Ramos (cell line): ENCODE measurements around the gene C2orf76.
"Not testable (repeated sequence)": the region's sequence is repeated elsewhere in the genome, so short reads cannot be mapped to it uniquely, and the experiment has no call there.

Experiments
- in situ Hi-C: fragments of 300-500 bp; cut with MboI; formaldehyde crosslinking; loops from one replicate; pipeline ENCODE4 v1.14.3; 2022; ENCODE audit warnings: low sequenced_read_pairs; ENCODE audit not compliant: unreplicated experiment

The C2orf76 gene

GRCh38 chr2:119278946-119279345 is 87.7 kb downstream of the C2orf76 start:
- in situ Hi-C loops, result no loop called here

- in situ Hi-C loops, result not testable (repeated sequence)
Observed at GRCh38 chr2:119278385-119278784, 88.2 kb downstream of the C2orf76 start.

GRCh38 chr2:119276864-119277263 is 89.8 kb downstream of the C2orf76 start:
- in situ Hi-C loops, result no loop called here

GRCh38 chr2:119267604-119268003 is 99.0 kb downstream of the C2orf76 start:
- in situ Hi-C loops, result no loop called here

- in situ Hi-C loops, result no loop called here
Observed at GRCh38 chr2:119266091-119266589, 100.5 kb downstream of the C2orf76 start.

GRCh38 chr2:119265693-119266066 is 101.0 kb downstream of the C2orf76 start:
- in situ Hi-C loops, result no loop called here

GRCh38 chr2:119264781-119265692 is 101.6 kb downstream of the C2orf76 start:
- in situ Hi-C loops, result no loop called here

- in situ Hi-C loops, result no loop called here
Observed at GRCh38 chr2:119263656-119264055, 103.0 kb downstream of the C2orf76 start.

GRCh38 chr2:119263025-119263424 is 103.6 kb downstream of the C2orf76 start:
- in situ Hi-C loops, result no loop called here

- in situ Hi-C loops, result no loop called here
Observed at GRCh38 chr2:119261493-119262225, 105.0 kb downstream of the C2orf76 start.

GRCh38 chr2:119260646-119261492 is 105.8 kb downstream of the C2orf76 start:
- in situ Hi-C loops, result no loop called here

GRCh38 chr2:119259296-119259860 is 107.3 kb downstream of the C2orf76 start:
- in situ Hi-C loops, result no loop called here

GRCh38 chr2:119257198-119257597 is 109.4 kb downstream of the C2orf76 start:
- in situ Hi-C loops, result no loop called here

- in situ Hi-C loops, result no loop called here
Observed at GRCh38 chr2:119256582-119256921, 110.1 kb downstream of the C2orf76 start.

- in situ Hi-C loops, result no loop called here
Observed at GRCh38 chr2:119255760-119256581, 110.7 kb downstream of the C2orf76 start.

- in situ Hi-C loops, result no loop called here
Observed at GRCh38 chr2:119254601-119255080, 112.0 kb downstream of the C2orf76 start.

- in situ Hi-C loops, result no loop called here
Observed at GRCh38 chr2:119253760-119254600, 112.7 kb downstream of the C2orf76 start.

GRCh38 chr2:119253114-119253702 is 113.4 kb downstream of the C2orf76 start:
- in situ Hi-C loops, result no loop called here
